Stimulated activated CD4-positive, alpha-beta T cell treated with anti-CD3 and anti-CD28 coated beads, Interleukin-1b, Interleukin-23, amount 100 ng/mL, for 1 hour (primary cell): ENCODE results near the gene PIK3R1.
A peak's percentile ranks its signal among the peaks of the same experiment; 100 is the strongest.

Experiments used
- DNase-seq, 2 donors: peaks; one replicate each; pipeline ENCODE4 v3.0.0-alpha.2; 2020; ENCODE audit warnings: low read depth in 2 of 2

Gene PIK3R1

GRCh38 chr5:68215208-68215897 is at the start of gene PIK3R1:
Gene PIK3R1 (plus strand): TSS chr5:68215756. CDS start chr5:68226676, 10,920 bp downstream.
- DNase-seq = peak; percentile 74 to 89

DNA sequence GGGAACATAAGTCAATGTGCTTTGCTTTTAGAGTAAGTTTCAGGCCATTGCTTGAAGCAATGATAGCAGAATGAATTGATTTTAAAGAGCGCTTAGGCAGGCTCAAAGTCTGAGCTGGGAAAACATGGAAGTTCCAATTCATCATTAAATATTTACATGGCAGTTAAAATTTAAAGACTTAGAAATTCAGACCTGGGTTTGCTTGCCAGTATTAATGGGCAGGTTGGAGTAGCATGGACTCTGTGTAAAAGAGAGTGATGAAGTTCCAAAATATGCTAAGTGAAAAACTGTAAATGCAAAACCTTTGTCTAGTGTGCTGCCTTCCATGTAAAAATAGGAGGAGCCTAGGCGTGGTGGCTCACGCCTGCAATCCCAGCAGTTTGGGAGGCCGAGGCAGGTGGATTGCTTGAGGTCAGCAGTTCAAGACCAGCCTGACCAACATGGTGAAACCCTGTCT is 48.3 kb upstream of the PIK3R1 start:
- no peak for DNase-seq

GRCh38 chr5:68169903-68170302 is 45.7 kb upstream of the PIK3R1 start:
- DNase-seq = no peak

DNA sequence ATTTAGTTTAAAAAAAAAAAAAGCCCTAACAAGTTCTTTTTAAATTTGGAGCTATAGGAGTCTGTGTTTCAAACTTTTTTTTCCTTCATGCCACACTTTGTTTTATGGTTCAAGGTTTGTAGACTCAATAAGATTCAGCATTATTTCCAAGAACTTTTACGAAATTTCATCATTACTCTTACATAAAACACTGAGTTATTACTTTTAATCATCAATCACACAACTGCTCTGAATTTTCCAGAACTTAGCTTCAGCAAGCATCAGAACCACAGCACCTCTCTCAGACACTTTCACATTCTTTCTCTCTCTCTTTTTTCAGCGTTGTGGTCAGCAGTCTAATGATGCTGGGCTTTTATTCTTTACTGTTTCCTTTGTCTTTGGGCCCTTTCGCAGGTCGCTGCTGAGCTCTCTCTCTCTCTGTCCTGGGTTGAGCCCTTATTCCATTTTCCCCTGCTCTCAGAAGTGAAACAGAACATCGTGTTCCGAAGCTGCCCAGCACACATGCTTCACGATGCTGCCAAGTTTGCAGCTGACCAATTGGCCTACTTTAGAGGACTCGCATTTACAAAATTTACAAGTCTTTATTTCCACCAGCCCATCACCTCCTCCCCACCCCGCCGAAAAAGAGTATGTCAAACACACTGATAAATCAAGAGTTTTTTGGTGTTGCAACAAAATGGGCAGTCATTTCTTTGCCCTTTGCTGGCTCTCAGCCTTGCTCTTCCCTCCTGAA is 44.6 kb upstream of the PIK3R1 start:
- no peak for DNase-seq

GRCh38 chr5:68172314-68172713 is 43.2 kb upstream of the PIK3R1 start:
- DNase-seq = no peak

GRCh38 chr5:68173007-68173406 is 42.5 kb upstream of the PIK3R1 start:
- no peak for DNase-seq

DNA sequence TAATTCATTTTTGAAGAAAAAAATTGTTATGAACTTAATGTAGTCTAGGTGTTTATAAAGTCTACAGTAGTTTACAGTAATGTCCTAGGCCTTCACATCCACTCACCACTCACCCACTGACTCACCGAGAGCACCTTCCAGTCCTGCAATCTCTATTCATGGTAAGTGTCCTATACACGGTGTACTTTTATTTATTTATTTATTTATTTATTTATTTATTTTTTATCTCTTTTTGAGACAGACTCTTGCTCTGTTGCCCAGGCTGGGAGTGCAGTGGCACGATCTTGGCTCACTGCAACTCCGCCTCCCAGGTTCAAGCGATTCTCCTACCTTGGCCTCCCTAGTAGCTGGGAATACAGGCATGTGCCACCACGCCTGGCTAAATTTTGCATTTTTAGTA is 39.3 kb upstream of the PIK3R1 start:
- no peak for DNase-seq

DNA sequence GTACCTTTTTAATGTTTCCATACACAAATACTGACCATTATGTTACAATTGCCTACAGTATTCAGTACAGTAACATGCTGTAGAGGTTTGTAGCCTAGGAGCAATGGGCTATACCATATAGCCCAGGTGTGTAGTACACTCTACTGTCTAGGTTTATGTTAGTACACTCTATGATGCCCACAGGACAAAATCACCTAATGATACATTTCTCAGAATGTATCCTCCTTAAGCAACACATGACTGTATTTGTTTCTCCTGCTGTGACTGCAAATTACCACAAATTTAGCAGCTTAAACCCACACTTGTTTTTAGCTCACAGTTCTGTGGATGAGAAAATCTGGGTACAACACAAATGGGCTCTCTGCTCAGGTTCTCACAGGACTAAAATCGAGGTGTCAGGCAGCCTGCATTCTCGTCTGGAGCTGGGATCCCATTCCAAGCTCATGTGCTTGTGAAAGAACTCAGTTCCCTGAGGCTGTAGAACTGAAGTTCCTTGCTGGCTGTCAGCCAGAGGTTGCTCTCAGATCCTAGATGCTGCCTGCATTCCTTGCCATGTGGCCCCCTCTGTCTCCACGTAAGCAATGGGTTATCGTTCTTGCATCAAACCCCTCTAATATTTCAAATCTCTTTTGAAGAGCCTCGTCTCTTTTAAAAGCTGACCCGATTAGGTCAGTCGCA is 38.6 kb upstream of the PIK3R1 start:
- DNase-seq = no peak

GRCh38 chr5:68177676-68178075 is 37.9 kb upstream of the PIK3R1 start:
- DNase-seq = no peak

DNA sequence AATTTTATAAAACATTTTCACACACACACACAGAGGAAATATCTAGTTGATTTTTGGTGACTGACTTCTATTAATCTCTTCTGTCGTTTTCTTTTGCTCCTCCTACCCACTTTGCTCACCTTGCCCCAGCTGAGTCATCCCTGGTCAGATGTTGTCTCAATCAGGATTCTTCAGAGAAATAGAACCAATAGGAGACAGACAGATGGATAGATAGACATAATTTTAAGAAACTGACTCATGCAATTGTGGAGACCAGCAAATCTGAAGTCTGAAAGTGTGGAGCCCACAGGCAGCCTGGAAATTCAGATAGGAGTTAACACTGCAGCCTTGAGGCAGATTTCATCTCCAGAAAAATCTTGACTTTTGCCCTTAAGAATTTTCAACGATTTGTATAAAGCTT is 37.0 kb upstream of the PIK3R1 start:
- DNase-seq = no peak

- no peak for DNase-seq
Measured at GRCh38 chr5:68180121-68181038, 35.2 kb upstream of the PIK3R1 start.

- no peak for DNase-seq
Measured at GRCh38 chr5:68181039-68181599, 34.4 kb upstream of the PIK3R1 start.

DNA sequence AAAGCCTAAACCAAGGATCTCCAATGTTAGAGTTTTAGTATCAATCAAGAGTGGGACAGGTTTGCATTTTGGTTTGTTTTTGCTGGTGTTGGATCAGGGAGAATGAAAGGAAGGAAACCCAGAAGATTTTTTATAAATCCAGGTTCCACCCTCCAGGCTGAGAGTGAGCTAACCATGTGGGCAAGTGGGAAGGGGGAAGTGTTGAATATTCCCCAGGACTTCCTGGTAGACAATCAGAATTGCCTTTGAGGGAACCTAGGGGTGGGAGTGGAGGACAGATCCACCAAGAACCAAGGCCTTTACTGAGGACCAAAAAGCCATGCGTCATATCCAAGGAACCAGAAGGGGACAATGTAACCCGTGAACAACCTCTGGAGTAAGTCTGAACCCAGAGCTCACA is 33.5 kb upstream of the PIK3R1 start:
- DNase-seq = no peak

DNA sequence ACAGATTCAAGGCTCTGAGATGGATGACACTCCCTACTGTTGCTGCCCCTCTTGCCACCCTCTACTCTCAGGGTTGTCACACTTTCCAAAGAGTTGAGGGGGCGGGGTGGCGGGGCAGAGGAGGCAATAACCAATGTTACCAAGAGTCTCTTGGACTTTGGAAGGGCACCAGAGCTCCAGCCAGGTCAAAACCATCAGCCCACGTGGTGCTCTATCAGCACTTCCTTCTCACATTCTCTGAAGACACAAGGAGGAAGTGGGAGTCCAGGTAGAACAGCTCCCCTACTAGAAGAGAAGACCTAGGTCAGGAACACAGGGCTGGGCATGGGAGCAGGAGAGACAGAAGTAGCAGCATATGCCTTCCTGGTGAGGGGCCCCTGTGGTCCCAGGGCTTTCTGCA is 33.0 kb upstream of the PIK3R1 start:
- DNase-seq = no peak

GRCh38 chr5:68187268-68188055 is 28.1 kb upstream of the PIK3R1 start:
- DNase-seq = no peak

GRCh38 chr5:68189171-68189570 is 26.4 kb upstream of the PIK3R1 start:
- no peak for DNase-seq

DNA sequence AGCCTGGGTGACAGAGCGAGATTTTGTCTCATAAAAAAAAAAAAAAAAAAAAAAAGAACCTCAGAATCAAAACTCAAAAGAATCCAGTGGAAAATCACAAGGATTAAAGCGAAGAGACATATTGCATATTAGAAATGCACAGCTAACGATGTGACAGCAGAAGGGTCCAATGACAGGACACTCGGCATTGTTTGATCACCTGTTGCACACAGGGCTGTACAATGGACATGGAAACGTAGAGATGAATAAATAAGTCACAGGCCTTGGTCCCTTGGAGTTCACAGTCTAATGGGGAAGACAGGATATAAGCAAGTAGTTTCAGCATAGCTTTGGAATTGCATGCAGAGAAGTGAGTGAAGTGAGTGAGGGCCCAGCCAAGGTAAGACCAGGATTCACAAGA is 25.9 kb upstream of the PIK3R1 start:
- DNase-seq = no peak

DNA sequence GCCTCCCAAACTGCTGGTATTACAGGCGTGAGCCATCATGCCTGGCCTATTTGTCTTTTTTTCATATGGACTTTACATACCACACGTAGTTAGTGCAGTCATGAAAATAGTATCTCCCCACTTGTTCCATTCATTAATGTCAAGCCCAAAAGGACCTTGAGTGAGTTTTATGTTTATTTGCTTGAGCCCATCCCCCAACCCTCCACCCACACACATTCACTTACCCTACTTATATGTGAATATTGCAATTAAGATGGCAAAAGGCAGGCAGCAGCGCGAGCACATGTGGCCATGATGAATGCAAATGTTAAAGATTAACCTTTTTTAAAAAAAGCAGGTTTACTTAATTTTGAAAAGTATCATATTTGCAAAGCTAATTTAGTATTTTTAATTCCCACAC is 24.9 kb upstream of the PIK3R1 start:
- no peak for DNase-seq

GRCh38 chr5:68191083-68191791 is 24.3 kb upstream of the PIK3R1 start:
- no peak for DNase-seq

DNA sequence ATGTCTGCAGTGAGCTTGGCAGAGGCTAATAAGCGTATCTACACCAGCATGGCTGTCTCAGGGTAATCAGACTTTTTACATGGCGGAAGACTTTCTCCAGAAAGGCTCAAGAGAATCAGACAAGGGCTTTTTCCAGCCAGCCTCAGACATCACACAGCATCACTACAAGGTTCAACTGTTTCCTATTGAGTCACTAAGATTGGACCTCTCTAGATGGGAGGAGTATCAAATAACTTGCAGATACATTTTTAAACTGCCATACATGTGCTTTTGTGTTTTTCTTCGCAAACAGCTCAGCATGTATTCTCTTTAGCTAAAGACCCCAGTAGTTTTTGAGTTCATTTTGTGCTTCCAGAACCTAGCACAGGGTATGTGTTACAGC is 22.9 kb upstream of the PIK3R1 start:
- no peak for DNase-seq
